Activated naive CD4-positive, alpha-beta T cell treated with anti-CD3 and anti-CD28 coated beads for 36 hours (primary cell): ENCODE measurements around the gene ZNF655. TPM values are rescaled to one million over a fixed set of nuclear protein-coding genes. Genes with fewer than 3 reads are reported as not detected.

Experiments used
- CTCF ChIA-PET: fragments of 350-600 bp; sonication (Branson Sonifier 250); formaldehyde crosslinking; loops from one replicate; lab custom pipeline; 2021; ENCODE audit warnings: antibody characterized with exemption; lab: Charles Lee
- DNase-seq: peaks from one replicate; pipeline ENCODE4 v3.0.0-alpha.2; 2020
- H3K27ac Mint-ChIP-seq: one replicate; pipeline ENCODE4 v1.8.0; 2021; ENCODE audit warnings: mild to moderate bottlenecking, mixed read lengths
- H3K27me3 Mint-ChIP-seq: one replicate; pipeline ENCODE4 v1.8.0; 2021; ENCODE audit warnings: low read depth, mixed read lengths
- H3K36me3 Mint-ChIP-seq: one replicate; pipeline ENCODE4 v1.8.0; 2021; ENCODE audit warnings: low read depth, mixed read lengths
- H3K4me1 Mint-ChIP-seq: one replicate; pipeline ENCODE4 v1.8.0; 2021; ENCODE audit warnings: low read depth, mixed read lengths
- H3K4me3 Mint-ChIP-seq: one replicate; pipeline ENCODE4 v1.8.0; 2021; ENCODE audit warnings: mild to moderate bottlenecking, moderate library complexity, mixed read lengths
- H3K9me3 Mint-ChIP-seq: one replicate; pipeline ENCODE4 v1.8.0; 2021; ENCODE audit warnings: mixed read lengths
- intact Hi-C: fragments of 100-400 bp; cut with micrococcal nuclease; formaldehyde crosslinking; loops from one replicate; pipeline ENCODE4 v1.15.1; 2023
- total RNA-seq, 2 experiments: library from RNA; stranded (reverse); gene quantifications; one replicate each; pipeline ENCODE4 v1.2.3, GENCODE V29; 2021

ZNF655 gene
- total RNA-seq, 2 experiments from 2014 or later, result 35.8 to 39.6 TPM

- CTCF ChIA-PET, result no interaction called here
- Mint-ChIP-seq H3K9me3 (no peaks in the 10 kb centered on the region), H3K4me1 (no peaks in the 10 kb centered on the region), H3K4me3 (no peak overlapping the region), H3K27ac (no peak overlapping the region), H3K36me3 (no peaks in the 10 kb centered on the region), H3K27me3 (no peaks in the 10 kb centered on the region)
- intact Hi-C loops, result no loop called here
- no peak for DNase-seq
These were observed 36.7 kb downstream of the ZNF655 start for GRCh38 chr7:99594948-99595745.

GRCh38 chr7:99596408-99596955 lies 38.0 kb downstream of the ZNF655 start:
- CTCF ChIA-PET, result no interaction called here
- intact Hi-C loops, result no loop called here
- H3K9me3 Mint-ChIP-seq, result no peaks in the 10 kb centered on the region
- no peak for DNase-seq
- no peaks in the 10 kb centered on the region for H3K4me1 Mint-ChIP-seq
- H3K27me3 Mint-ChIP-seq, result no peaks in the 10 kb centered on the region
- no peaks in the 10 kb centered on the region for H3K36me3 Mint-ChIP-seq
- H3K27ac Mint-ChIP-seq, result no peak overlapping the region
- no peak overlapping the region for H3K4me3 Mint-ChIP-seq

- intact Hi-C loops, result no loop called here
- Mint-ChIP-seq H3K9me3 (no peaks in the 10 kb centered on the region), H3K27ac (no peak within 1 kb of the TSS), H3K4me1 (no peaks in the 10 kb centered on the region), H3K4me3 (no peak within 1 kb of the TSS), H3K27me3 (no peaks in the 10 kb centered on the region), H3K36me3 (no peaks in the 10 kb centered on the region)
- DNase-seq, result peak; percentile 35
- CTCF ChIA-PET, result no interaction called here
These were observed 39.5 kb downstream of the ZNF655 start, which contains the start of gene TMEM225B for GRCh38 chr7:99597762-99598501. Gene TMEM225B (plus strand): TSS chr7:99598267. CDS start chr7:99604389, 6,122 bp downstream.

GRCh38 chr7:99599836-99600235 lies 41.4 kb downstream of the ZNF655 start:
- Mint-ChIP-seq H3K4me1 (no peaks in the 10 kb centered on the region), H3K27me3 (no peaks in the 10 kb centered on the region), H3K36me3 (no peaks in the 10 kb centered on the region), H3K27ac (no peak overlapping the region), H3K9me3 (no peaks in the 10 kb centered on the region), H3K4me3 (no peak overlapping the region)
- CTCF ChIA-PET, result no interaction called here
- DNase-seq, result no peak
- intact Hi-C loops, result no loop called here

- no peaks in the 10 kb centered on the region for H3K36me3 Mint-ChIP-seq
- no peaks in the 10 kb centered on the region for H3K9me3 Mint-ChIP-seq
- CTCF ChIA-PET, result no interaction called here
- H3K4me3 Mint-ChIP-seq, result no peak overlapping the region
- no peak overlapping the region for H3K27ac Mint-ChIP-seq
- H3K27me3 Mint-ChIP-seq, result no peaks in the 10 kb centered on the region
- intact Hi-C loops, result no loop called here
- H3K4me1 Mint-ChIP-seq, result no peaks in the 10 kb centered on the region
- no peak for DNase-seq
These were observed 43.3 kb downstream of the ZNF655 start for GRCh38 chr7:99601656-99602310.

GRCh38 chr7:99605527-99605926 lies 47.1 kb downstream of the ZNF655 start:
- Mint-ChIP-seq H3K27ac (no peak overlapping the region), H3K4me1 (no peaks in the 10 kb centered on the region), H3K27me3 (no peaks in the 10 kb centered on the region), H3K36me3 (no peaks in the 10 kb centered on the region), H3K9me3 (no peaks in the 10 kb centered on the region), H3K4me3 (no peak overlapping the region)
- CTCF ChIA-PET, result interaction anchor here (1.3 kb wide), 1 partner anchor 10 kb away, joined by 3 read pairs; no protein-coding TSS in a partner anchor
- intact Hi-C loops, result no loop called here
- DNase-seq, result no peak

- Mint-ChIP-seq H3K27me3 (no peaks in the 10 kb centered on the region), H3K4me1 (no peaks in the 10 kb centered on the region), H3K9me3 (no peaks in the 10 kb centered on the region), H3K36me3 (no peaks in the 10 kb centered on the region), H3K27ac (no peak overlapping the region), H3K4me3 (no peak overlapping the region)
- intact Hi-C loops, result no loop called here
- CTCF ChIA-PET, result interaction anchor here (0.7 to 1.3 kb wide), 3 partner anchors 9 to 148 kb away, joined by 3 to 6 read pairs (median 5); no protein-coding TSS in a partner anchor
- no peak for DNase-seq
These were observed 48.1 kb downstream of the ZNF655 start for GRCh38 chr7:99606531-99606930.

GRCh38 chr7:99607548-99607947 lies 49.1 kb downstream of the ZNF655 start:
- Mint-ChIP-seq H3K4me1 (no peaks in the 10 kb centered on the region), H3K36me3 (no peaks in the 10 kb centered on the region), H3K27ac (no peak overlapping the region), H3K4me3 (no peak overlapping the region), H3K27me3 (no peaks in the 10 kb centered on the region), H3K9me3 (no peaks in the 10 kb centered on the region)
- CTCF ChIA-PET, result no interaction called here
- no peak for DNase-seq
- intact Hi-C loops, result no loop called here

- H3K4me1 Mint-ChIP-seq, result peaks cover 30% of the 10 kb centered on the region
- DNase-seq, result no peak
- no peaks in the 10 kb centered on the region for H3K9me3 Mint-ChIP-seq
- no peak overlapping the region for H3K27ac Mint-ChIP-seq
- intact Hi-C loops, result no loop called here
- no peak overlapping the region for H3K4me3 Mint-ChIP-seq
- CTCF ChIA-PET, result no interaction called here
- H3K36me3 Mint-ChIP-seq, result peaks cover 17% of the 10 kb centered on the region
- H3K27me3 Mint-ChIP-seq, result no peaks in the 10 kb centered on the region
These were observed 56.1 kb downstream of the ZNF655 start for GRCh38 chr7:99614495-99614894.

GRCh38 chr7:99615989-99616358 lies 57.5 kb downstream of the ZNF655 start:
- intact Hi-C loops, result loop anchor here (1.0 to 2.0 kb wide), 4 partner anchors 8 to 143 kb away; partner anchors contain the start of genes ZNF394 and ZNF789
- H3K27ac Mint-ChIP-seq, result peak overlapping the region; percentile 92

GRCh38 chr7:99616359-99617191 lies 58.1 kb downstream of the ZNF655 start, which contains the start of gene ZSCAN25:
Gene ZSCAN25 (plus strand): TSS chr7:99616946. CDS start chr7:99619607, 2,661 bp downstream.
- DNase-seq, result peak; percentile 91
- Mint-ChIP-seq H3K4me3 (peak within 1 kb of the TSS; percentile 95), H3K27me3 (no peaks in the 10 kb centered on the region), H3K36me3 (peaks cover 30% of the 10 kb centered on the region), H3K27ac (peak within 1 kb of the TSS; percentile 92), H3K9me3 (no peaks in the 10 kb centered on the region), H3K4me1 (peaks cover 35% of the 10 kb centered on the region)
- CTCF ChIA-PET, result interaction anchor here (0.7 to 2.4 kb wide), 9 partner anchors 13 to 300 kb away, joined by 3 to 8 read pairs (median 3); no protein-coding TSS in a partner anchor
- intact Hi-C loops, result loop anchor here (1.0 to 2.0 kb wide), 4 partner anchors 8 to 144 kb away; partner anchors contain the start of genes ZNF394 and ZNF789

More at GRCh38 chr7:99615989-99616358, 57.5 kb downstream of the ZNF655 start:
- Mint-ChIP-seq H3K27me3 (no peaks in the 10 kb centered on the region), H3K9me3 (no peaks in the 10 kb centered on the region), H3K4me1 (peaks cover 31% of the 10 kb centered on the region), H3K36me3 (peaks cover 26% of the 10 kb centered on the region), H3K4me3 (peak overlapping the region; percentile 95)
- CTCF ChIA-PET, result interaction anchor here (0.7 to 2.4 kb wide), 8 partner anchors 10 to 222 kb away, joined by 3 to 8 read pairs (median 4); no protein-coding TSS in a partner anchor
- DNase-seq, result no peak
